SK-N-MC (cell line): ENCODE results near the gene SPECC1.

Experiments used
- EZH2 ChIP-seq: fragments of 200-600 bp; sonication (generic); IDR thresholded peaks from one replicate; pipeline ENCODE4 v1.6.1; 2017; ENCODE audit warnings: antibody characterized with exemption
- FOXP2 ChIP-seq: optimal IDR thresholded peaks from 2 replicates; pipeline ENCODE3; 2011; ENCODE audit warnings: mild to moderate bottlenecking, moderate library complexity; ENCODE audit not compliant: insufficient read depth; ENCODE audit errors: extremely low read length, control extremely low read depth
- POLR2AphosphoS5 ChIP-seq: IDR thresholded peaks from 2 replicates; pipeline ENCODE4 v1.6.1; 2012; ENCODE audit warnings: mild to moderate bottlenecking, low read depth, low read length, borderline replicate concordance

- TF ChIP-seq POLR2AphosphoS5 (no peak), EZH2 (no peak), FOXP2 (no peak)
These were observed 304.7 kb downstream of the SPECC1 start for GRCh38 chr17:20313891-20314290.
